ENCODE measurements around the gene AGTRAP. TPM values are rescaled to one million over a fixed set of nuclear protein-coding genes. Genes with fewer than 3 reads are reported as not detected.

The AGTRAP gene
- total and polyA plus RNA-seq, 9 of the 15 experiments (the other 6 are each of a cell fraction or from before 2014, with no cell fraction given), result 26.8 to 105 (median 57.5) TPM

- no peak for TF ChIP-seq ARID4B (CRISPR knock-in tag; IDR thresholded peaks at IDR 0.05)
- TF ChIP-seq NCOA4 (IDR thresholded peaks at IDR 0.05; ENCODE audit: partially characterized antibody), result no peak
- TF ChIP-seq NR1H2 (CRISPR knock-in tag; IDR thresholded peaks at IDR 0.05), result no peak
- no peak for TF ChIP-seq RERE (CRISPR knock-in tag; IDR thresholded peaks at IDR 0.05; ENCODE audit: borderline replicate concordance)
- no peak for TF ChIP-seq ESRRB (CRISPR knock-in tag; IDR thresholded peaks at IDR 0.05; ENCODE audit: borderline replicate concordance)
- no peak for TF ChIP-seq ZNF551 (CRISPR knock-in tag; IDR thresholded peaks at IDR 0.05)
- TF ChIP-seq LEF1 (IDR thresholded peaks at IDR 0.05), result no peak
- TF ChIP-seq MAFG (tag; conservative IDR thresholded peaks at IDR 0.05), result no peak
- no peak for TF ChIP-seq SMARCC2 (IDR thresholded peaks at IDR 0.05; ENCODE audit: low read depth)
- no peak for TF ChIP-seq GTF3C2 (IDR thresholded peaks at IDR 0.05; ENCODE audit: borderline replicate concordance, extremely low read depth, insufficient read length)
- TF ChIP-seq GTF2B (IDR thresholded peaks at IDR 0.05; ENCODE audit: extremely low read depth, insufficient read length), result no peak
Measured at GRCh38 chr1:11697188-11697892, 38.6 kb upstream of the AGTRAP start (continued).
